GM23248 (cell line): ENCODE measurements around the gene AQP10. TPM values are rescaled to one million over a fixed set of nuclear protein-coding genes. Genes with fewer than 3 reads are reported as not detected.

Experiments used
- DNase-seq: peaks from one replicate; pipeline ENCODE4 v3.0.0-alpha.2; 2015
- H2AFZ ChIP-seq: fragments of 200-600 bp; sonication (generic); 2 replicates; pipeline ENCODE4 v1.6.1; 2016; ENCODE audit warnings: antibody characterized with exemption
- H3F3A ChIP-seq: fragments of 200-600 bp; sonication (generic); 2 replicates; pipeline ENCODE4 v1.6.1; 2016; ENCODE audit warnings: mild to moderate bottlenecking, antibody characterized with exemption, mixed run types; ENCODE audit not compliant: insufficient read depth
- H3K27ac ChIP-seq: fragments of 200-600 bp; sonication (generic); 2 replicates; pipeline ENCODE4 v1.5.1; 2016; ENCODE audit warnings: mild to moderate bottlenecking
- H3K27me3 ChIP-seq: fragments of 200-600 bp; sonication (generic); replicated peaks from 2 replicates; pipeline ENCODE4 v1.6.1; 2016; ENCODE audit warnings: mild to moderate bottlenecking; ENCODE audit not compliant: insufficient read depth
- H3K36me3 ChIP-seq: fragments of 200-600 bp; sonication (generic); 2 replicates; pipeline ENCODE4 v1.6.1; 2016; ENCODE audit warnings: low read depth, mild to moderate bottlenecking
- H3K4me1 ChIP-seq: fragments of 200-600 bp; sonication (generic); 2 replicates; pipeline ENCODE4 v1.6.1; 2016; ENCODE audit warnings: mild to moderate bottlenecking; ENCODE audit not compliant: insufficient read depth
- H3K4me2 ChIP-seq: fragments of 200-600 bp; sonication (generic); one replicate; pipeline ENCODE4 v1.6.1; 2016; ENCODE audit warnings: mild to moderate bottlenecking; ENCODE audit not compliant: unreplicated experiment
- H3K4me3 ChIP-seq: fragments of 200-600 bp; sonication (generic); 2 replicates; pipeline ENCODE4 v1.5.1; 2016; ENCODE audit warnings: mild to moderate bottlenecking
- H3K79me2 ChIP-seq: fragments of 200-600 bp; sonication (generic); 2 replicates; pipeline ENCODE4 v1.6.1; 2016; ENCODE audit warnings: mild to moderate bottlenecking; ENCODE audit not compliant: insufficient read depth
- H3K9ac ChIP-seq: fragments of 200-600 bp; sonication (generic); 2 replicates; pipeline ENCODE4 v1.6.1; 2016; ENCODE audit warnings: mild to moderate bottlenecking
- H3K9me2 ChIP-seq: fragments of 200-600 bp; sonication (generic); 2 replicates; pipeline ENCODE4 v1.6.1; 2016; ENCODE audit warnings: mixed run types, mild to moderate bottlenecking, moderate library complexity; ENCODE audit not compliant: insufficient read depth
- H3K9me3 ChIP-seq: fragments of 200-600 bp; sonication (generic); one replicate; pipeline ENCODE4 v1.6.1; 2017; ENCODE audit warnings: low read depth
- H4K20me1 ChIP-seq: fragments of 200-600 bp; sonication (generic); 2 replicates; pipeline ENCODE4 v1.6.0; 2016; ENCODE audit not compliant: insufficient read depth
- EZH2 ChIP-seq: fragments of 200-600 bp; sonication (generic); IDR thresholded peaks from 2 replicates; pipeline ENCODE4 v1.6.1; 2018; ENCODE audit warnings: antibody characterized with exemption, mild to moderate bottlenecking; ENCODE audit not compliant: insufficient read depth, poor library complexity, severe bottlenecking
- EZH2phosphoT487 ChIP-seq: fragments of 200-600 bp; sonication (generic); IDR thresholded peaks from 2 replicates; pipeline ENCODE4 v1.6.1; 2018; ENCODE audit warnings: antibody characterized with exemption, moderate library complexity, mild to moderate bottlenecking, low read depth; ENCODE audit not compliant: insufficient read depth
- WGBS, 2 experiments: methylation state at CpG; one replicate each; pipeline ENCODE4 v1.1.6; 2015 to 2017; ENCODE audit warnings: low lambda C conversion rate in 2 of 2, low coverage in 1 of 2; ENCODE audit errors: missing lambda C conversion rate in 2 of 2; 5-methylcytosine and 5-hydroxymethylcytosine counted together
- in situ Hi-C: fragments of 300-500 bp; cut with MboI; formaldehyde crosslinking; loops from 2 replicates; pipeline ENCODE4 v1.15.0; 2020
- polyA plus RNA-seq: library from polyadenylated mRNA; unstranded; fragments of >200 nt; fragmentation: Nextera tagmentation; extraction: Ambion mirVana; gene quantifications from 2 replicates; pipeline ENCODE4 v1.2.1, GENCODE V29; 2016
- total RNA-seq: library from RNA; depleted of rRNA; stranded (reverse); fragments of >200 nt; shearing (Covaris generic); gene quantifications from 2 replicates; pipeline ENCODE4 v1.2.3, GENCODE V29; 2014

Gene AQP10
- total and polyA plus RNA-seq, 2 experiments from 2014 or later, result not detected

DNA sequence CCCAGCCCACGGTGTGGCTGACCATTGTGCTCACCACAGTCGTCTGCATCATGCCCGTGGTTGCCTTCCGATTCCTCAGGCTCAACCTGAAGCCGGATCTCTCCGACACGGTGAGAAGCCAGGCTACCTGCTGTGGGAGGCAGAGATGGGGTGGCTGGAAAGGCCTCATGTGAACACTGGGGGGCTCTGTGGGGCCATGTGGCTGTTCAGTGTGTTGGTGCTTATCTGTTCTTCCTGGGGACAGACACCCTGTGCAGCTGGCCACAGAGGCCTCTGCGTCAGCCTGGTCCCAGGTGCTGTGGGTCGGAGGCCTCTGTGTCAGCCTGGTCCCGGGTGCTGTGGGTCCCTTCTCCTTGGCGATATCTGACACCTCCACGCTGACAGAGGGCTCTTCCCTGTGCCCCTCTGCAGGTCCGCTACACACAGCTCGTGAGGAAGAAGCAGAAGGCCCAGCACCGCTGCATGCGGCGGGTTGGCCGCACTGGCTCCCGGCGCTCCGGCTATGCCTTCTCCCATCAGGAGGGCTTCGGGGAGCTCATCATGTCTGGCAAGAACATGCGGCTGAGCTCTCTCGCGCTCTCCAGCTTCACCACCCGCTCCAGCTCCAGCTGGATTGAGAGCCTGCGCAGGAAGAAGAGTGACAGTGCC, 27.7 kb downstream of the AQP10 start:
- in situ Hi-C loops, result no loop called here
- TF ChIP-seq EZH2 (no peak), EZH2phosphoT487 (no peak)
- H3K36me3 ChIP-seq, result peaks cover 45% of the 10 kb centered on the region
- H3K4me2 ChIP-seq, result no peak overlapping the region
- H3F3A ChIP-seq, result peaks cover 25% of the 10 kb centered on the region
- no peak for DNase-seq
- no peak overlapping the region for H3K4me3 ChIP-seq
- no peaks in the 10 kb centered on the region for H3K9me3 ChIP-seq
- 91 to 92% methylated on average over 26 to 27 of the region's 27 CpGs for WGBS, 2 experiments
- H2AFZ ChIP-seq, result no peak overlapping the region
- no peaks in the 10 kb centered on the region for H4K20me1 ChIP-seq
- H3K27ac ChIP-seq, result no peak overlapping the region
- H3K79me2 ChIP-seq, result no peaks in the 10 kb centered on the region
- no peak overlapping the region for H3K9ac ChIP-seq
- peaks cover 12% of the 10 kb centered on the region for H3K4me1 ChIP-seq
- no peaks in the 10 kb centered on the region for H3K27me3 ChIP-seq
- no peaks in the 10 kb centered on the region for H3K9me2 ChIP-seq

DNA sequence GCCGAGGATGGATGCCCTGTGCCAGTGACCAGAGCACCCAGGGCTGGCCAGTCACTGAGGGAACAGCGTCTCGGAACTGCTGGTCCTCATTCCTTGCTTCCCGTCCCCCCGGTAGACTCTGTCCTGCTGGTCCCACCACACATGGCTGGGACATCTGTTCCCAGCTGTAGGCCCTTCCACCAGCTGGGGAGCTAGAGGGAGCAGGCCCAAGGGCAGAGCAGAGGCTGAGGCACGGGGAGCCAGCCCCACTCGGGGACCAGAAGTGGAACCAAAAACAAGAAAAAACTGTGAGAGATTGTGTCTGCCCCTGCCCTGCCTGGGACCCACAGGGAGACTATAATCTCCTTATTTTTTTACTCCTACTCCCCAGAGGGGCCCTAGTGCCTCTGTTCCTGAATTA, 28.2 kb downstream of the AQP10 start:
- Histone ChIP-seq H3K36me3 (peaks cover 39% of the 10 kb centered on the region), H3K9ac (no peak overlapping the region), H3F3A (peaks cover 25% of the 10 kb centered on the region), H3K79me2 (no peaks in the 10 kb centered on the region), H3K4me2 (no peak overlapping the region), H3K9me3 (no peaks in the 10 kb centered on the region), H3K27ac (no peak overlapping the region), H2AFZ (no peak overlapping the region), H3K4me3 (no peak overlapping the region), H4K20me1 (no peaks in the 10 kb centered on the region), H3K4me1 (peaks cover 15% of the 10 kb centered on the region), H3K9me2 (no peaks in the 10 kb centered on the region), H3K27me3 (no peaks in the 10 kb centered on the region)
- no peak for TF ChIP-seq EZH2phosphoT487
- TF ChIP-seq EZH2, result no peak
- in situ Hi-C loops, result no loop called here
- DNase-seq, result no peak
- 75% methylated on average over 7 of the region's 7 CpGs for WGBS, 2 experiments

DNA sequence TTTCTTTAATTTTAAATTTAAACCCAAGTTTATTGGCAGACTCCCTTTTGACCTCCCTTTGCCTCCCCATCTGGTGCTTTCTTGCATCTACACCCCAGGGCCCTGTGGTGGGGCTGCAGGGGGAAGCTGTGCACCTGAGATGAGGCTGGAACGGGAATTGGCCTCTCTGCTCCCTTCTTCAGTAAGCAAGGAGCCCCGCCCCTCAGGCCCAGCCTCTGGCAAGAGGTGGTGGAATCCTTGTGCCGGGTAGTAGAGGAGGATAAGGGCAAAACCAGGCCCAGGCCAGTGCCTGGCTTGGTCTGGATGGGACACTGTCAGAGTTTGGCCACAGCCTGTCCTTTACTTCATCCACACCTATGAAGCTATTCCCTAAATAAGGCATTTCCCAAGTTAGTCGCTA, 29.5 kb downstream of the AQP10 start:
- Histone ChIP-seq H3K9me3 (no peaks in the 10 kb centered on the region), H2AFZ (no peak overlapping the region), H3K27me3 (no peaks in the 10 kb centered on the region), H3K4me3 (no peak overlapping the region), H3K27ac (no peak overlapping the region), H3K4me1 (peaks cover 15% of the 10 kb centered on the region), H3K9me2 (no peaks in the 10 kb centered on the region), H3F3A (peaks cover 24% of the 10 kb centered on the region), H4K20me1 (no peaks in the 10 kb centered on the region), H3K36me3 (peaks cover 28% of the 10 kb centered on the region), H3K79me2 (no peaks in the 10 kb centered on the region), H3K4me2 (no peak overlapping the region), H3K9ac (no peak overlapping the region)
- in situ Hi-C loops, result no loop called here
- 54 to 61% methylated on average over 4 of the region's 4 CpGs for WGBS, 2 experiments
- no peak for DNase-seq
- TF ChIP-seq EZH2 (no peak), EZH2phosphoT487 (no peak)

DNA sequence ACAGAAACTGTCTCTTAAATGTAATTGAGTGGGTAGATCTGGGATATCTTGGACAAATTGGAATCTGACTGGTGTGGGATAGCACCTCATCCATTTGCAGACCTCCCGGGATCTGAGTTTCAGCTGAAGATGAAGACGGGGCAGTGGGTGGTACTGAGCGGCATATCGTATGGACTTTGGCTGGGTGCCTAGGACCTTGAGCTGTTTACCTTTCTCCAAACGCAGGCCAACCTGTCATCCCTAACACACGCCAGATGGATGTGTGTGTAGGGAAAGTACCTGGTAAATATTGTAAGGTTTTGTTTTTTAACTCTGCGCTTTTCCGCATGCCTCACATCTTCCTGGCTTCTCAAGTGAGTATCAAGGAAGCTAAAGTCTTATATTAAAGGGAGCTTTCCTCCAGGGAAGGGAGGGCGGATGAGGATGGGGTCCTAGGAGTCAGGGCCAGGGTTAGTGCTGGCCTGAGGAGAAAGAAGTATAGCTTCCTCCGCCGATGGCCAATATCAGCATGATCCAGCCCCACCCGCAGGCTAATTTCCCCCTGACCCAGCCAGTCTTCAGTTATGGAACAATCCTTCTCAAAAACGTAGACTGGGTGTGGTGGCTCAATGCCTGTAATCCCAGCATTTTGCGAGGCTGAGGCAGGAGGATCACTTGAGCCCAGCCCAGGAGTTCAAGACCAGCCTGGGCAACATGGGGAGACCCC, 30.6 kb downstream of the AQP10 start:
- Histone ChIP-seq H3F3A (peaks cover 21% of the 10 kb centered on the region), H3K79me2 (no peaks in the 10 kb centered on the region), H3K4me2 (no peak overlapping the region), H3K9me2 (no peaks in the 10 kb centered on the region), H3K4me1 (peaks cover 15% of the 10 kb centered on the region), H3K27ac (no peak overlapping the region), H3K9me3 (no peaks in the 10 kb centered on the region), H4K20me1 (no peaks in the 10 kb centered on the region), H3K36me3 (peaks cover 17% of the 10 kb centered on the region), H2AFZ (no peak overlapping the region), H3K4me3 (no peak overlapping the region), H3K27me3 (no peaks in the 10 kb centered on the region), H3K9ac (no peak overlapping the region)
- in situ Hi-C loops, result no loop called here
- 71 to 75% methylated on average over 14 of the region's 14 CpGs for WGBS, 2 experiments
- no peak for TF ChIP-seq EZH2phosphoT487
- TF ChIP-seq EZH2, result no peak
- no peak for DNase-seq
